Loucy (cell line): ENCODE results near the gene UBE2D2.
A peak's percentile ranks its signal among the peaks of the same experiment; 100 is the strongest.

ENCODE experiments used
- H2AFZ ChIP-seq: fragments of 200-600 bp; sonication (generic); 2 replicates; pipeline ENCODE4 v1.6.0; 2016; ENCODE audit warnings: antibody characterized with exemption, mild to moderate bottlenecking, low read length, moderate library complexity
- H3F3A ChIP-seq: fragments of 200-600 bp; 2 replicates; pipeline ENCODE4 v1.6.0; 2016; ENCODE audit warnings: antibody characterized with exemption, low read depth, mild to moderate bottlenecking
- H3K27me3 ChIP-seq: fragments of 200-600 bp; sonication (generic); 2 replicates; pipeline ENCODE4 v1.6.1; 2014; ENCODE audit warnings: low read length, mild to moderate bottlenecking; ENCODE audit not compliant: insufficient read depth, poor library complexity, severe bottlenecking
- H3K36me3 ChIP-seq: fragments of 200-600 bp; sonication (generic); 2 replicates; pipeline ENCODE4 v1.6.1; 2016; ENCODE audit warnings: low read length; ENCODE audit not compliant: insufficient read depth
- H3K4me1 ChIP-seq: fragments of 200-600 bp; sonication (generic); 2 replicates; pipeline ENCODE4 v1.5.1; 2014; ENCODE audit warnings: low read length, mild to moderate bottlenecking; ENCODE audit not compliant: insufficient read depth, poor library complexity, severe bottlenecking
- H3K4me2 ChIP-seq: fragments of 200-600 bp; sonication (generic); 2 replicates; pipeline ENCODE4 v1.6.0; 2014; ENCODE audit warnings: antibody characterized with exemption, low read length, low read depth, mild to moderate bottlenecking; ENCODE audit not compliant: poor library complexity, severe bottlenecking
- H3K4me3 ChIP-seq: fragments of 200-600 bp; sonication (generic); 2 replicates; pipeline ENCODE4 v1.5.1; 2014; ENCODE audit warnings: low read length, mild to moderate bottlenecking, mixed read lengths; ENCODE audit not compliant: poor library complexity, severe bottlenecking
- H3K79me2 ChIP-seq: fragments of 200-600 bp; sonication (generic); 2 replicates; pipeline ENCODE4 v1.6.1; 2014; ENCODE audit warnings: low read length; ENCODE audit not compliant: insufficient read depth
- H3K9ac ChIP-seq: fragments of 200-600 bp; sonication (generic); 2 replicates; pipeline ENCODE4 v1.6.0; 2014; ENCODE audit warnings: mild to moderate bottlenecking, low read depth, low read length, moderate library complexity; ENCODE audit not compliant: poor library complexity, severe bottlenecking
- H3K9me2 ChIP-seq: fragments of 200-600 bp; sonication (generic); replicated peaks from 2 replicates; pipeline ENCODE4 v1.6.1; 2016; ENCODE audit warnings: low read depth, low read length, mixed read lengths
- H3K9me3 ChIP-seq: fragments of 200-600 bp; sonication (generic); 2 replicates; pipeline ENCODE4 v1.6.1; 2014; ENCODE audit warnings: mild to moderate bottlenecking, antibody characterized with exemption, low read length, low read depth; ENCODE audit not compliant: insufficient read depth
- H4K20me1 ChIP-seq: fragments of 200-600 bp; sonication (generic); 2 replicates; pipeline ENCODE4 v1.6.0; 2014; ENCODE audit warnings: antibody characterized with exemption, low read length, mild to moderate bottlenecking; ENCODE audit not compliant: insufficient read depth, poor library complexity, severe bottlenecking
- CTCF ChIP-seq: fragments of 200-600 bp; sonication (generic); conservative IDR thresholded peaks from 2 replicates; pipeline ENCODE4 v1.5.1; 2014; ENCODE audit warnings: mild to moderate bottlenecking, antibody characterized with exemption, low read length
- EZH2phosphoT487 ChIP-seq: fragments of 200-600 bp; IDR thresholded peaks from 2 replicates; pipeline ENCODE4 v1.6.1; 2018; ENCODE audit warnings: antibody characterized with exemption, mild to moderate bottlenecking, moderate library complexity, borderline replicate concordance

Gene UBE2D2

GRCh38 chr5:139575313-139575646, 14.1 kb downstream of the UBE2D2 start:
- peaks cover 85% of the 10 kb centered on the region for H4K20me1 ChIP-seq

GRCh38 chr5:139575751-139576150, 14.6 kb downstream of the UBE2D2 start:
- Histone ChIP-seq H3K9ac (no peak overlapping the region), H3K27me3 (no peaks in the 10 kb centered on the region), H4K20me1 (peaks cover 85% of the 10 kb centered on the region), H3K4me1 (peaks cover 28% of the 10 kb centered on the region), H3K36me3 (peaks cover 18% of the 10 kb centered on the region; the same call in 1 of the 2 replicates), H3K9me2 (no peaks in the 10 kb centered on the region), H3F3A (0 out of 2 replicates have a peak, but pooled peaks cover 6% of the 10 kb centered on the region), H3K4me3 (no peak overlapping the region), H2AFZ (no peak overlapping the region), H3K79me2 (peaks cover 98% of the 10 kb centered on the region), H3K4me2 (peak overlapping the region; percentile 18), H3K9me3 (no peaks in the 10 kb centered on the region)
- TF ChIP-seq CTCF (no peak), EZH2phosphoT487 (no peak)

More at GRCh38 chr5:139575313-139575646, 14.1 kb downstream of the UBE2D2 start:
- H3K9ac ChIP-seq: no peak overlapping the region
- TF ChIP-seq CTCF: 0 out of 2 replicates have a peak, but pooled peaks have one; percentile 14
- no peak for TF ChIP-seq EZH2phosphoT487
- H2AFZ ChIP-seq: no peak overlapping the region
- H3K79me2 ChIP-seq: peaks cover 98% of the 10 kb centered on the region
- H3K9me2 ChIP-seq: no peaks in the 10 kb centered on the region
- H3F3A ChIP-seq: 0 out of 2 replicates have a peak, but pooled peaks cover 6% of the 10 kb centered on the region
- no peak overlapping the region for H3K4me3 ChIP-seq
- H3K27me3 ChIP-seq: no peaks in the 10 kb centered on the region
- H3K4me1 ChIP-seq: peaks cover 28% of the 10 kb centered on the region
- no peaks in the 10 kb centered on the region for H3K9me3 ChIP-seq
- peak overlapping the region; percentile 18 for H3K4me2 ChIP-seq
- H3K36me3 ChIP-seq: peaks cover 19% of the 10 kb centered on the region; the same call in 1 of the 2 replicates

- Histone ChIP-seq H3K4me1 (peaks cover 28% of the 10 kb centered on the region), H4K20me1 (peaks cover 76% of the 10 kb centered on the region), H3K9me2 (no peaks in the 10 kb centered on the region), H3K79me2 (peaks cover 98% of the 10 kb centered on the region), H3K4me3 (no peak overlapping the region), H3K9ac (no peak overlapping the region), H3K27me3 (no peaks in the 10 kb centered on the region), H3K9me3 (no peaks in the 10 kb centered on the region), H3K4me2 (no peak overlapping the region), H3F3A (0 out of 2 replicates have a peak, but pooled peaks cover 3% of the 10 kb centered on the region), H3K36me3 (peaks cover 18% of the 10 kb centered on the region; the same call in 1 of the 2 replicates), H2AFZ (no peak overlapping the region)
- no peak for TF ChIP-seq EZH2phosphoT487
- no peak for TF ChIP-seq CTCF
Observed at GRCh38 chr5:139577689-139578290, 16.7 kb downstream of the UBE2D2 start.
